WI38 (cell line): Measurements from ENCODE around the gene DOCK10.

Experiments
- H3K4me3 ChIP-seq: 2 replicates; pipeline ENCODE4 v1.5.1; 2011; ENCODE audit warnings: low read depth, mild to moderate bottlenecking, control low read depth, low read length
- TF ChIP-seq, protein P1 (sequence below): IDR thresholded peaks from 2 replicates; pipeline ENCODE4 v1.5.1; 2012; ENCODE audit warnings: low read depth, mild to moderate bottlenecking, control low read depth, low read length

The DOCK10 gene

DNA sequence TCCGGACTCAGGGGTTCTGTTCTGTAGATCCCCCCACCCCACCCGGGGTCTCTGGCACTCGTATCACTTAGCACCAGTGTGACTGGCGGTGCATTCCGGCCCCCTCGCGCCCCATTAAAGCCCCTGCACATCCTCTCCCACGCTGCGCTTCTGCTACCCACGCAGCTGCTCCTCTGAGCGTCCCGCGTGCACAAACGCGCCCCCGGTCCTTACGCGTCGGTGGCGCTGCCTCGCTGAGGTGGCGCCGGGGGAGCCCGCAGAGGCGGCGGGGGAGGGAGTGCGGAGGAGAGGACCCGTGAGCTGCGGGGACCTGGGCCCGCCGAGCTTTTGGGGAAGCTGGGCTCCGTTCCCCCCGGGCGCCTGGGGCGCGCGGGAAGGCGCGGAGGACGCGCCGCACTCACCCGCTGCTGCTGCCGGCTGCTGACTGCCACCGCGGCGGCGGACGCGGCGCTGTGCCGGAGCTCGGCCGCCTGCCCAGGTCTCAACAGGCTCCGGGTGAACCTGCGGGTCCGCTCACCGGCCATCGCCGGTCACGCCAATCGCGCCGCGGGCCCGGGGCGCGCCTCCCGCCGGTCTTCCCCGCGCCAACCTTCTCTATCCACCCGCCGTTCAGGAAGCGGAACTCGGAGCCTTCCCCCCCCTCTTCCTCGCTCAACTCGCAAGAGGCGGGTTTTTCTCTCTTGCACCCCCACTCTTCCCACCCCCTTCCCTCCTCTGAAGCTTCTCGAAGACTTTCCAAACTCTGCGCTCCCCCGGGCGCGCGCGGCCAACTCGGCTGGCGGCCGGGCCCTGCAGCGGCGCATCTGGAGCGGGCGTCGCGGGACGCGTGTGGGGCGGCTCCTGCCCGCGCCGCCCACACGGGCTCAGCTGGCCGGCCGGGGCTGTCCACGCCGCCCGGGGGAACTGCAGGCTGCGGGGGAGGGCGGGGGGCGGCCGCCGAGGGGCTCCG, at the start of gene DOCK10:
Gene DOCK10, minus strand, starts transcription at position 618 of the 949 bp plus-strand sequence. Its CDS starts 94 bp downstream, at position 524.
- H3K4me3 ChIP-seq = peak within 1 kb of the TSS; percentile 75
- TF ChIP-seq, protein P1, sequence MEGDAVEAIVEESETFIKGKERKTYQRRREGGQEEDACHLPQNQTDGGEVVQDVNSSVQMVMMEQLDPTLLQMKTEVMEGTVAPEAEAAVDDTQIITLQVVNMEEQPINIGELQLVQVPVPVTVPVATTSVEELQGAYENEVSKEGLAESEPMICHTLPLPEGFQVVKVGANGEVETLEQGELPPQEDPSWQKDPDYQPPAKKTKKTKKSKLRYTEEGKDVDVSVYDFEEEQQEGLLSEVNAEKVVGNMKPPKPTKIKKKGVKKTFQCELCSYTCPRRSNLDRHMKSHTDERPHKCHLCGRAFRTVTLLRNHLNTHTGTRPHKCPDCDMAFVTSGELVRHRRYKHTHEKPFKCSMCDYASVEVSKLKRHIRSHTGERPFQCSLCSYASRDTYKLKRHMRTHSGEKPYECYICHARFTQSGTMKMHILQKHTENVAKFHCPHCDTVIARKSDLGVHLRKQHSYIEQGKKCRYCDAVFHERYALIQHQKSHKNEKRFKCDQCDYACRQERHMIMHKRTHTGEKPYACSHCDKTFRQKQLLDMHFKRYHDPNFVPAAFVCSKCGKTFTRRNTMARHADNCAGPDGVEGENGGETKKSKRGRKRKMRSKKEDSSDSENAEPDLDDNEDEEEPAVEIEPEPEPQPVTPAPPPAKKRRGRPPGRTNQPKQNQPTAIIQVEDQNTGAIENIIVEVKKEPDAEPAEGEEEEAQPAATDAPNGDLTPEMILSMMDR = no peak

DNA sequence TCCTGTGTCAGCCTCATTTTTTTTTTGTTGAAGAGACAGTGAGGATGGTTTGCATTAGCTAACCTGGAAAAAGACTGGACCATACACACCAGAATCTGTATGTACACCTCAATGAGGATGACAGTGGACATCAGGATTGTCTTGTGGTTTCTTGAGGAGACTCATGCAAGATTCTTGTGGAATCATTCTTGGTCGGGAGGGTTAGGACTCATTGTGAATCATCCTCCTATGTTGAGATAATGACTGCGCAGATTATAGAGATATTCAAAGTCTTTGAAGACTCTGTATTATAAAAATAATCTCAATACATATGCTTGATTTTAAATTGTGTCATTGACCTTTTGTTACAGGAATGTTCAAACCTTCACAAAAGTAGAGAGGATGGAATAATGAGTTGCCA, 49.1 kb upstream of the DOCK10 start:
- no peak overlapping the region for H3K4me3 ChIP-seq
- TF ChIP-seq, protein P1 = no peak

DNA sequence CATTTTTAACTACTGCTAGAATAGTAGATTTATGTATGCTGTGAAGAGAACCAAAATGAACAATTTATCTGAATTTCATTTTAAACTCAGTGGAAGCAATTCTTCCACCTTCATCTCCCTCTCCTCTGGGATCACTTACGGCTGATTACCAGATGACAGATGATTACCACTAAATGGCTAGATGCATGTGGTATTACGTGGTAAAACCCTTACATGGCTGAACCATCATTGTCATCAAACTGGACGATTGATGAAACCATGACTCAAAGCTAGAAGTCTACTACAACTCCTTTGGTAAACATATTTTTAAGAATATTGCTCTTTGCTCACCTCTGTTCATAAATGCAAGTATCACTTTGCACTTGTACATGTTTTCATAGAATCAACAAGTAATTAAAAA, 48.5 kb upstream of the DOCK10 start:
- TF ChIP-seq, protein P1 = no peak

DNA sequence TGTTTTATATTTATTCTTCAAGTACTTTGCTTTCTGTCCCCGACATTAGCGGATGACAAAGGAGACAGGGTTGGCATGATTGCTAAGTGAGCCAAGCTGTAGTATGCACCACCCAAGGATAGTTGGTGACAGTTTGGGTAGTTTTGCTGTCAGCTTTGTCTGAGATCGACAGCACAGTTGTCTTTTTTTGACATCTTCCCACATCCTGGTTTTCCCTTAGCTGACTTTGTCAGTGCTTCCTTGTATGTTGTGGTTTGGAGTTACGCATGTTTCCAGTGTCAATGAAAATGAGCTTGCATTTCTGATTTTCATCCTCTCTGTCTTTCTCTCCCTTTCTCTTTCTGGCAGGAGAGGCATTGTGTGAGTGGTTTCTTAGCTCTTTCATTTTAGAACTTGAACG, 44.6 kb upstream of the DOCK10 start:
- TF ChIP-seq, protein P1 = no peak

More for the DNA sequence above, 48.5 kb upstream of the DOCK10 start:
- no peak overlapping the region for H3K4me3 ChIP-seq

DNA sequence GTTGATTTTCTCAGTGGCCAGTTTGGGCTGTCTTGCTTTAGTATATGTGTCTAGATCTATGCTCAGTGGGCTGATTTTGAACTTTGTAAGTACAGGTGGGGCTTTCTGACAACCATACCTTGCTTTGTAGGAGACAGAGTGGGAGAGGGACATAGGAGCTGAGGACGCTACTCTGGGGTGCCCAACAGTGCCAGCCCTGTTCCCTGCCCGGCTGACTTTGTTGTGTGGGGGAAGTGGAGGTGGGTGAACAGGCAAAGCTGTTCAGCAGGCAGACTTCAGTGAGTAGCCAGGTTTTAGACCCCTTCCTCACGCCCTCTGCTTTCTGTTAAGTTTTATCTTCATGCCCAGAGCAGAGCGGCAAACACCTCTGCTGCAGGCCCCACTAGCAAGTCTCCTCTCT, 44.2 kb upstream of the DOCK10 start:
- TF ChIP-seq, protein P1 = no peak
- H3K4me3 ChIP-seq = no peak overlapping the region

More for the DNA sequence above, 44.6 kb upstream of the DOCK10 start:
- H3K4me3 ChIP-seq = no peak overlapping the region

DNA sequence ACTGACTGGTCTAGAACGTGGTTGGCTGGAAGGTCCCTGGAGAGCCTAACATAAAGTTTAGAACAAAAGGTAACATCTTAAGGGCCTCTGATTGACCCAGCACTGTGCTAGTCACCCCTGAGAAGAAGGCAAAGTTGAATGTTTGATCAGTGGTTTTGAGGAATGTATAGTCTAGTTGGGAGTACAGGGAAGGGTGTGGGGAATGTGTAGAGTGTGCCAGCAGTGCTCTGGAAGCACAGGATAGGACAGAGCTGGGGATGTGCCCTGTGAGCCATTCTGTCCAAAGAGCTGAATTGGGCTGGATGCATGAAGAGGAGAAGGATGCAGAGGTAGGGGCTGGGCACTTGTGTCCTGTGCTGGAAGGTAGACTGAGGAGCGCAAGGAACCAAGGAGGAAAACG, 41.0 kb upstream of the DOCK10 start:
- TF ChIP-seq, protein P1 = no peak
- H3K4me3 ChIP-seq = no peak overlapping the region

DNA sequence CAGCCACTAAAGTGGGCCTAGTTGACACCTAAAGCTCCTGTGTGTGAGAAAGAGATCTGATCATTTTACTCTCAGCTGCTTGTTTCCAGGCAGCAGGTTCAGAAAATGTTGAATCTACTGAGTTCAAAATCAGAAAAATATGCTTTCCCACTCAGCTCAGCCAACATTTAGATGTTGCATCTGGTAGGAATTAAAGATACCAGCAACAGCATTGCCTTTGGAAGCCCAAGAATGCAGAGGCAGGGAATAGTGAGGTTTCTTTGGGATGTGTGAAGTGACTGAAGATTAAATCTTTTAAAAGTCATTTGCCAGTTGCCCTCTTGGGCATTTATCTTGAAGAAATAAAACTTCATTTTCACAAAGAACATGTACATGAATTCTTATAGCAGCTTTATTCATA, 33.9 kb upstream of the DOCK10 start:
- H3K4me3 ChIP-seq = no peak overlapping the region
- TF ChIP-seq, protein P1 = no peak
